MV-4-11 (cell line): ENCODE results near the gene NADSYN1.

Experiments
- DNase-seq: peaks from one replicate; lab custom pipeline; 2025; lab: John Stamatoyannopoulos, UW

The NADSYN1 gene

GRCh38 chr11:71433648-71434450 is 19.2 kb upstream of the NADSYN1 start:
- DNase-seq: peak; percentile 73

- DNase-seq: no peak
Measured at GRCh38 chr11:71434576-71435130, 18.4 kb upstream of the NADSYN1 start.

- no peak for DNase-seq
Measured at GRCh38 chr11:71435278-71435951, 17.6 kb upstream of the NADSYN1 start.

- no peak for DNase-seq
Measured at GRCh38 chr11:71436861-71437260, 16.1 kb upstream of the NADSYN1 start.

GRCh38 chr11:71437399-71437798 is 15.6 kb upstream of the NADSYN1 start:
- DNase-seq: no peak

- DNase-seq: no peak
Measured at GRCh38 chr11:71437879-71438278, 15.1 kb upstream of the NADSYN1 start.

- DNase-seq: no peak
Measured at GRCh38 chr11:71438650-71439049, 14.4 kb upstream of the NADSYN1 start.

GRCh38 chr11:71440021-71440755 is 12.8 kb upstream of the NADSYN1 start:
- no peak for DNase-seq

- no peak for DNase-seq
Measured at GRCh38 chr11:71441251-71441650, 11.8 kb upstream of the NADSYN1 start.

- no peak for DNase-seq
Measured at GRCh38 chr11:71442123-71442522, 10.9 kb upstream of the NADSYN1 start.

GRCh38 chr11:71442880-71443279 is 10.1 kb upstream of the NADSYN1 start:
- DNase-seq: no peak

- DNase-seq: no peak
Measured at GRCh38 chr11:71443736-71444445, 9.1 kb upstream of the NADSYN1 start.

- no peak for DNase-seq
Measured at GRCh38 chr11:71444811-71445210, 8.2 kb upstream of the NADSYN1 start.

GRCh38 chr11:71446150-71446549 is 6.9 kb upstream of the NADSYN1 start:
- DNase-seq: no peak

- peak; percentile 97 for DNase-seq
Measured at GRCh38 chr11:71446942-71447688, 5.9 kb upstream of the NADSYN1 start.

GRCh38 chr11:71447791-71448256 is 5.2 kb upstream of the NADSYN1 start:
- DNase-seq: no peak

GRCh38 chr11:71448257-71449171 is 4.5 kb upstream of the NADSYN1 start, which contains the start of gene DHCR7:
DHCR7 (minus strand) TSS chr11:71448393; CDS start chr11:71444952, 3,441 bp downstream.
- peak; percentile 85 for DNase-seq

- no peak for DNase-seq
Measured at GRCh38 chr11:71449596-71449995, 3.4 kb upstream of the NADSYN1 start.

GRCh38 chr11:71450507-71450906 is 2.5 kb upstream of the NADSYN1 start:
- no peak for DNase-seq

GRCh38 chr11:71450939-71451338 is 2.1 kb upstream of the NADSYN1 start:
- DNase-seq: no peak
